ENCODE results near the gene CLSTN2.

CLSTN2 gene

DNA sequence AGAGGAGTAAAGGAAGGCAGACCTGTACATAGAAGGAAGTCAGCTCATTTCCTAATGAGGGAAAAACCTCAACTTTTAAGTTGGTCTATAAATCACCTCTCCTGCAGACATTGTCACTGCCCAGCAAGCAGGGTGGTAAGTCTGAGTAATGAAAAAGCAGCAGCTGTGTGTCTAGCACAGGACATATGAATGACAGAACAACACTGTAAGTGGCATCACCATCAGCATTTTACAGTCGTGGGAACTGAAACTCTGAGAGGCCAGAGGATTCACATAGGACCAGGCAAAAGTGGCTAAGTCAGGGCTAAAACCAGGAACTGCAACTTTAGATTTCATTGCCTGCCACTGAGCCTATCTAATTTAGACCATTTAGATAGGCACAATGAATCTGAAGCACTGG, 235.6 kb downstream of the CLSTN2 start:
- DNase-seq (ENCODE audit: extremely low read depth, low read depth) = no peak
- TF ChIP-seq, protein P1, sequence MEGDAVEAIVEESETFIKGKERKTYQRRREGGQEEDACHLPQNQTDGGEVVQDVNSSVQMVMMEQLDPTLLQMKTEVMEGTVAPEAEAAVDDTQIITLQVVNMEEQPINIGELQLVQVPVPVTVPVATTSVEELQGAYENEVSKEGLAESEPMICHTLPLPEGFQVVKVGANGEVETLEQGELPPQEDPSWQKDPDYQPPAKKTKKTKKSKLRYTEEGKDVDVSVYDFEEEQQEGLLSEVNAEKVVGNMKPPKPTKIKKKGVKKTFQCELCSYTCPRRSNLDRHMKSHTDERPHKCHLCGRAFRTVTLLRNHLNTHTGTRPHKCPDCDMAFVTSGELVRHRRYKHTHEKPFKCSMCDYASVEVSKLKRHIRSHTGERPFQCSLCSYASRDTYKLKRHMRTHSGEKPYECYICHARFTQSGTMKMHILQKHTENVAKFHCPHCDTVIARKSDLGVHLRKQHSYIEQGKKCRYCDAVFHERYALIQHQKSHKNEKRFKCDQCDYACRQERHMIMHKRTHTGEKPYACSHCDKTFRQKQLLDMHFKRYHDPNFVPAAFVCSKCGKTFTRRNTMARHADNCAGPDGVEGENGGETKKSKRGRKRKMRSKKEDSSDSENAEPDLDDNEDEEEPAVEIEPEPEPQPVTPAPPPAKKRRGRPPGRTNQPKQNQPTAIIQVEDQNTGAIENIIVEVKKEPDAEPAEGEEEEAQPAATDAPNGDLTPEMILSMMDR (IDR thresholded peaks at IDR 0.05; ENCODE audit: low read depth, low read length, missing control alignments) = no peak
- H3K4me3 ChIP-seq (replicated peaks; ENCODE audit: low read depth, low read length) = no peak overlapping the region

DNA sequence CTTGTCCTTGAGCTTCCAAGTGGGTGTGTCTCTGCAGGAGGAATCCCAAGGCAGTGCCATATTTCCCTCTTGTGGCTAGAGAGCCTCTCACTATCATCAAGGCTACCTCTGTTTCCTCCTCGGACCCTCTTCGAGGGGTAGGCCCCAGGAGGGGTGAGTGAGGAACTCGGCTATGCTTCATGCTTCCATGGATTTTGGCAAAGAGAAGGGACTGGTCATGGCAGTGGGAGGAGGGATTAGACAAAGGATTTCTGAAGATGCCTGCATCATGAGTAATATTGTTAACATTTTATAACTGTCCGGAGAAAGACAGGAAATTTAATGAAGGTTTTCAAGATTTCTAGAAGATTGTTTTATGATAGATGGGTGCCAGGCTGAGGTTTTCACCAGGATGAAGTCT, 241.5 kb downstream of the CLSTN2 start:
- DNase-seq (ENCODE audit: extremely low read depth, low read depth) = no peak
- TF ChIP-seq, protein P1 (IDR thresholded peaks at IDR 0.05; ENCODE audit: low read depth, low read length, missing control alignments) = no peak
- H3K4me3 ChIP-seq (replicated peaks; ENCODE audit: low read depth, low read length) = no peak overlapping the region

DNA sequence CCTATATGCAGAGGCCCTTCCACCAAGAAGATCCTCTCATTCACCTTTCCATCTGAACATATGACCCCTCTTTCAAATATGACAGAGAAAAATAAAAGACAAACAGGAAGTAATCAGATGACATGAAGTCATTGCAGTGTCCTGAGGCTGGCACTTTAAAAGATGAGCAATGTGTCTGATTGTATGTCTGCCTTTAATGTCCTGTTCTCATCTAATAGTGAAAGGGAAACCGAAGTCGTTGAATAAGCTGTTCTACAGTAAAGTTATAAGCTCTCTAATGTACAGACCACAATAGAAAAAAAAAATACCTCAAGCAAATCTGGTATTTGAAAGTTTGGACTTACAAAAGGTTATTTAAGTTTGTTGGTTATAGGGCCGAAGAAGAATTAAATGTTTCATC, 243.0 kb downstream of the CLSTN2 start:
- TF ChIP-seq, protein P1 (IDR thresholded peaks at IDR 0.05; ENCODE audit: low read depth, low read length, missing control alignments) = no peak
- DNase-seq (ENCODE audit: extremely low read depth, low read depth) = no peak

DNA sequence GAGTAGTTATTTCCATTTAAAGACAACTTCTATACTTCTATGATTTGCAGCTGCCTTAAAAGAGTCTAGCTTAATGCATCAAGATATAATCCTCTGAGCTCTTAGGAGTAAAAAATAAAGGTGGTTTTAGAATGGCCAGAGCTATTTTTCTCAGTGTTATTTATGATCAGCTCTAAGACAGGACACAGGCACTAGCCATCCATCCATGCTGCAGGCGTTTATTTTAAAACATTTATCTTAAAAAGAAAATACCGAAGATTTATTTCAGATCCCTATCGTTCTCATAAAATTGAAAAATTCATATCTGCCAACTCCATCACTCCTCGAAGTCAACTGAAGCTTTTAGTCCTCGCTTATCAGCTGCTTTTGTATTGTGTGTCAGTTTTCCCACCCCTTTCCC, 243.5 kb downstream of the CLSTN2 start:
- H3K4me3 ChIP-seq (replicated peaks; ENCODE audit: low read depth, low read length) = no peak overlapping the region
- TF ChIP-seq, protein P1 (IDR thresholded peaks at IDR 0.05; ENCODE audit: low read depth, low read length, missing control alignments) = no peak
- DNase-seq (ENCODE audit: extremely low read depth, low read depth) = no peak

More for the DNA sequence above, 243.0 kb downstream of the CLSTN2 start:
- no peak overlapping the region for H3K4me3 ChIP-seq (replicated peaks; ENCODE audit: low read depth, low read length)

DNA sequence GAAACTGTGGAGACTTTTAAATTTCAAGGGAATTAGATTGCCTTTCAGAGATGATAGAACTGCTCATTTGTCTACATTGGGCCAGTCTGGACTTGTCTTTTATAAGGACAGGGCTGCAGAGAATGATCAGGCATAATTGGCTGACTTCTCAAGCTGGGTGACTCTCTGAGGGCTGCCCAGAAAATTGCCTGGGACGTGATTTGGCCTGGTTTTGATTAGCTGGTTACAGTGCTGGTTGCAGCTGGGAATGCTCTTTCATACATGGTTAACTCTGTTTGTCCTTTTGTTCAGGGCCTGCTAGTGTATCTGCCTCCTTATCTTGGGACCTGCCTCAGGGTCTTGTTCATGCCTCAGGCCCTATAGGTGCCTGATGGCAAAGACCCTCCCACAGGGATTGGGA, 245.6 kb downstream of the CLSTN2 start:
- peak; percentile 1 for DNase-seq (ENCODE audit: extremely low read depth, low read depth)

DNA sequence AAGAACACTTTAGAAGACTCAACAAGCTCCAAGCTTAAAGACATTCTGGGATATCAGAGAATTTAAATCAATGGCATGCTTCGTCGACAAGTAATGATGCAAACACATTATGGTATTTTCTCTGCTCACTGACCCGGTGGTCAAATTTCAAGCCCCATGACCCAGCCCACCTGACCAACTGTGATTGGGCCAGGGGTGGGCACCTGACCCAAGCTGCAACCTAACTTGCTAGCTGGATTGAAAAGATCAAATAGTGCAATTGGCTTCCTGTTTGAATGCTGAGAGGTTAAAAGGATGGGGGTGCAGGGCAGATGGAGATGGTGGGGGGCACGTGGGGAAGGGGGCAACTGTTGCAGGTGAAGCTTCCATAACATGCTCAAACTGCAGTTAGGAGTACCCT, 250.4 kb downstream of the CLSTN2 start:
- H3K4me3 ChIP-seq (replicated peaks; ENCODE audit: low read depth, low read length) = no peak overlapping the region
- DNase-seq (ENCODE audit: extremely low read depth, low read depth) = no peak
- TF ChIP-seq, protein P1 (IDR thresholded peaks at IDR 0.05; ENCODE audit: low read depth, low read length, missing control alignments) = no peak

More for the DNA sequence above, 245.6 kb downstream of the CLSTN2 start:
- H3K4me3 ChIP-seq (replicated peaks; ENCODE audit: low read depth, low read length) = no peak overlapping the region
- TF ChIP-seq, protein P1 (IDR thresholded peaks at IDR 0.05; ENCODE audit: low read depth, low read length, missing control alignments) = no peak

DNA sequence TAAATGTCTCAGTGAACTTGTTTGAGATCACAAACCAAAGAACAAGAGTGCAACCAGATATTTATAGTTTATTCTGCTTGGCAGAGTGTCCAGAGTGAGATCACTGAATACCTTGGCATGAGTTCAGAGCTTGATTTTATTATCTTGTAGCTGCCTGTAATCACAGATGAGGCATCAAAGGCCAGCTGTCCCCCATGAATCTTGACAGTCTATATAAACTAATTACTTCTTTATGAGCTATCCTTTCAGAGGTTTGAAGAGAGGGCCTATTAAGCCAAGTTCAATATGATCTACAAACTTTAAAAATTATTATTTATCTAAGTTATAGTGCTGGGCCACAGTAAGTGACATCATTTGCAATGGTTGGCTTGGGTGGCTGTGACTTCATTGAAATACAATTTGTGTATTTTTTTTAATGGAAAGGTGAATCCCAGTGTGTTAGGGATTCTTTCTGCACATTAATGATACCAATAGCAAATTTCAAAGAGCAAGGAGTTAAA, 251.5 kb downstream of the CLSTN2 start:
- TF ChIP-seq, protein P1 (IDR thresholded peaks at IDR 0.05; ENCODE audit: low read depth, low read length, missing control alignments) = no peak
- DNase-seq (ENCODE audit: extremely low read depth, low read depth) = peak; percentile 6
- H3K4me3 ChIP-seq (replicated peaks; ENCODE audit: low read depth, low read length) = no peak overlapping the region

All from HFF-Myc (cell line).